ENCODE results near the gene FUZ. TPM values are rescaled to one million over a fixed set of nuclear protein-coding genes. Genes with fewer than 3 reads are reported as not detected.

The FUZ gene
- polyA plus RNA-seq, 1 donor from 2014 or later = 35.4 TPM

DNA sequence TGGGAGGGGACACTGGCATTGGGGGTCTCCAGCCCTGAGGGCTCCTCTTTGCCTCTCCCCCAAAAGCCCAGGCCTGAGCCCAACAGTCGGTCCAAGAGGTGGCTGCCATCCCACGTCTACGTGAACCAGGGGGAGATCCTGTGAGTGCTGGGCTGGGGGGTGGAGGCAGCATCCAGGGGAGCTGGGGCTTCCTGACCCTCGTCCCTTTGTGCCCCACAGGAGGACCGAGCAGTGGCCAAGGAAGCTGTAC, 44.7 kb upstream of the FUZ start:
- Histone ChIP-seq H3K9me2 (ENCODE audit: insufficient read depth, low read length) (no peaks in the 10 kb centered on the region), H3K27me3 (ENCODE audit: insufficient read depth, low read depth, low read length) (no peaks in the 10 kb centered on the region), H3K9ac (ENCODE audit: low read length) (no peak overlapping the region), H3F3A (ENCODE audit: insufficient read depth, low read length, poor library complexity, severe bottlenecking) (no peaks in the 10 kb centered on the region), H3K79me2 (replicated peaks; ENCODE audit: insufficient read depth, low read length) (peaks cover 24% of the 10 kb centered on the region), H3K4me2 (ENCODE audit: low read length) (no peak overlapping the region), H3K9me3 (ENCODE audit: low read length) (no peaks in the 10 kb centered on the region), H2AFZ (ENCODE audit: low read depth, low read length) (no peak overlapping the region), H4K20me1 (ENCODE audit: insufficient read depth) (peaks cover 35% of the 10 kb centered on the region), H3K27ac (ENCODE audit: low read length) (no peak overlapping the region), H3K4me3 (ENCODE audit: low read length) (no peak overlapping the region), H3K36me3 (ENCODE audit: insufficient read depth, low read length) (no peaks in the 10 kb centered on the region)
- no peak for TF ChIP-seq POLR2AphosphoS5 (IDR thresholded peaks at IDR 0.05)
- TF ChIP-seq, protein P1, sequence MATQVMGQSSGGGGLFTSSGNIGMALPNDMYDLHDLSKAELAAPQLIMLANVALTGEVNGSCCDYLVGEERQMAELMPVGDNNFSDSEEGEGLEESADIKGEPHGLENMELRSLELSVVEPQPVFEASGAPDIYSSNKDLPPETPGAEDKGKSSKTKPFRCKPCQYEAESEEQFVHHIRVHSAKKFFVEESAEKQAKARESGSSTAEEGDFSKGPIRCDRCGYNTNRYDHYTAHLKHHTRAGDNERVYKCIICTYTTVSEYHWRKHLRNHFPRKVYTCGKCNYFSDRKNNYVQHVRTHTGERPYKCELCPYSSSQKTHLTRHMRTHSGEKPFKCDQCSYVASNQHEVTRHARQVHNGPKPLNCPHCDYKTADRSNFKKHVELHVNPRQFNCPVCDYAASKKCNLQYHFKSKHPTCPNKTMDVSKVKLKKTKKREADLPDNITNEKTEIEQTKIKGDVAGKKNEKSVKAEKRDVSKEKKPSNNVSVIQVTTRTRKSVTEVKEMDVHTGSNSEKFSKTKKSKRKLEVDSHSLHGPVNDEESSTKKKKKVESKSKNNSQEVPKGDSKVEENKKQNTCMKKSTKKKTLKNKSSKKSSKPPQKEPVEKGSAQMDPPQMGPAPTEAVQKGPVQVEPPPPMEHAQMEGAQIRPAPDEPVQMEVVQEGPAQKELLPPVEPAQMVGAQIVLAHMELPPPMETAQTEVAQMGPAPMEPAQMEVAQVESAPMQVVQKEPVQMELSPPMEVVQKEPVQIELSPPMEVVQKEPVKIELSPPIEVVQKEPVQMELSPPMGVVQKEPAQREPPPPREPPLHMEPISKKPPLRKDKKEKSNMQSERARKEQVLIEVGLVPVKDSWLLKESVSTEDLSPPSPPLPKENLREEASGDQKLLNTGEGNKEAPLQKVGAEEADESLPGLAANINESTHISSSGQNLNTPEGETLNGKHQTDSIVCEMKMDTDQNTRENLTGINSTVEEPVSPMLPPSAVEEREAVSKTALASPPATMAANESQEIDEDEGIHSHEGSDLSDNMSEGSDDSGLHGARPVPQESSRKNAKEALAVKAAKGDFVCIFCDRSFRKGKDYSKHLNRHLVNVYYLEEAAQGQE (IDR thresholded peaks at IDR 0.05; ENCODE audit: borderline replicate concordance) = no peak
- TF ChIP-seq EZH2 (IDR thresholded peaks at IDR 0.05; ENCODE audit: borderline replicate concordance, insufficient read depth, low read length, poor library complexity, severe bottlenecking) = no peak
- no peak for TF ChIP-seq RAD21 (conservative IDR thresholded peaks at IDR 0.05)
- no peak for TF ChIP-seq EP300 (conservative IDR thresholded peaks at IDR 0.05; ENCODE audit: poor library complexity, severe bottlenecking)
- TF ChIP-seq MXI1 (conservative IDR thresholded peaks at IDR 0.05; ENCODE audit: poor library complexity, severe bottlenecking) = no peak
- TF ChIP-seq SMC3 (conservative IDR thresholded peaks at IDR 0.05; ENCODE audit: poor library complexity) = no peak
- no peak for TF ChIP-seq TAF1 (IDR thresholded peaks at IDR 0.05; ENCODE audit: low read depth)
- TF ChIP-seq, protein P2, sequence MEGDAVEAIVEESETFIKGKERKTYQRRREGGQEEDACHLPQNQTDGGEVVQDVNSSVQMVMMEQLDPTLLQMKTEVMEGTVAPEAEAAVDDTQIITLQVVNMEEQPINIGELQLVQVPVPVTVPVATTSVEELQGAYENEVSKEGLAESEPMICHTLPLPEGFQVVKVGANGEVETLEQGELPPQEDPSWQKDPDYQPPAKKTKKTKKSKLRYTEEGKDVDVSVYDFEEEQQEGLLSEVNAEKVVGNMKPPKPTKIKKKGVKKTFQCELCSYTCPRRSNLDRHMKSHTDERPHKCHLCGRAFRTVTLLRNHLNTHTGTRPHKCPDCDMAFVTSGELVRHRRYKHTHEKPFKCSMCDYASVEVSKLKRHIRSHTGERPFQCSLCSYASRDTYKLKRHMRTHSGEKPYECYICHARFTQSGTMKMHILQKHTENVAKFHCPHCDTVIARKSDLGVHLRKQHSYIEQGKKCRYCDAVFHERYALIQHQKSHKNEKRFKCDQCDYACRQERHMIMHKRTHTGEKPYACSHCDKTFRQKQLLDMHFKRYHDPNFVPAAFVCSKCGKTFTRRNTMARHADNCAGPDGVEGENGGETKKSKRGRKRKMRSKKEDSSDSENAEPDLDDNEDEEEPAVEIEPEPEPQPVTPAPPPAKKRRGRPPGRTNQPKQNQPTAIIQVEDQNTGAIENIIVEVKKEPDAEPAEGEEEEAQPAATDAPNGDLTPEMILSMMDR (IDR thresholded peaks at IDR 0.05; ENCODE audit: poor library complexity, severe bottlenecking) = no peak

DNA sequence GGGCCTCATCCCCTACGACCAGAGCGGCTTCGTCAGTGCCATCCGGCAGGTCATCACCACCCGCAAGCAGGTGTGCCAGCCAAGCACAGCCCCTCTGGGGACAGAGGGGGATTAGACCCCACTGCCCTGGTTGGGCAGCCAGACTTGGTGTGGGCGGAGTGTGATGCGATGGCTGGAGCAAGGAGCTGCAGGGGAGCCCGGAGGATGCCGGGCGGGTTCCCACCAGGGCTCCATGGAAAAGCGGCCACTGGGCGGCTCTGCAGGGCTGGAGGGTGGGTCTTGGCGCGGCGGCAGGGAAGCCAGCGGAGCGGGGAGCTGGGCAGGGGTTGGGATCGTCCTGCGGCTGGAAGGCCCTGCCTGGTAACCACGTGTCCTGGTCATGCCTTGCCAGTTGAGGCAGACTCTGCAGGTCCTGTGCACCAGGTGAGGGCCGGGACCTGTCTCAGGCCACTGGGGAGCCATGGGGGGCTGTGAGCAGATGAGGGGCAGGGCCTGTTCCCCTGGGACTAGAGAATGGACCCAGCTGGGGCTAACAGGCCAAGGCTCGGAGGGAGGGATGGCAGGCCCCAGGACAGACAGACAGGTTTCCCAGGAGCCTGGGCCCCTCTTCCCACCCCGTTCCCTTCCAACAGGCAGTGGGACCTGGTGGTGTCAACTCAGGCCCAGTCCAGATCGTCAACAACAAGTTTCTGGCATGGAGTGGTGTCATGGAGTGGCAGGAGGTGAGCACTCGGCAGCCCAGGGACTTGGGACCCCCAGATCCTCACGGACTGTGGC, 44.2 kb upstream of the FUZ start:
- Histone ChIP-seq H3K9me3 (ENCODE audit: low read length) (no peaks in the 10 kb centered on the region), H3F3A (ENCODE audit: insufficient read depth, low read length, poor library complexity, severe bottlenecking) (no peaks in the 10 kb centered on the region), H3K9me2 (ENCODE audit: insufficient read depth, low read length) (no peaks in the 10 kb centered on the region), H3K79me2 (replicated peaks; ENCODE audit: insufficient read depth, low read length) (peaks cover 29% of the 10 kb centered on the region), H3K36me3 (ENCODE audit: insufficient read depth, low read length) (no peaks in the 10 kb centered on the region), H3K4me3 (ENCODE audit: low read length) (no peak overlapping the region), H3K4me2 (ENCODE audit: low read length) (no peak overlapping the region), H3K27me3 (ENCODE audit: insufficient read depth, low read depth, low read length) (no peaks in the 10 kb centered on the region), H3K9ac (ENCODE audit: low read length) (no peak overlapping the region), H4K20me1 (ENCODE audit: insufficient read depth) (peaks cover 40% of the 10 kb centered on the region), H2AFZ (ENCODE audit: low read depth, low read length) (no peak overlapping the region), H3K27ac (ENCODE audit: low read length) (no peak overlapping the region)
- TF ChIP-seq RAD21 (conservative IDR thresholded peaks at IDR 0.05) = no peak
- no peak for TF ChIP-seq MXI1 (conservative IDR thresholded peaks at IDR 0.05; ENCODE audit: poor library complexity, severe bottlenecking)
- TF ChIP-seq POLR2AphosphoS5 (IDR thresholded peaks at IDR 0.05) = no peak
- TF ChIP-seq SMC3 (conservative IDR thresholded peaks at IDR 0.05; ENCODE audit: poor library complexity) = no peak
- no peak for TF ChIP-seq EZH2 (IDR thresholded peaks at IDR 0.05; ENCODE audit: borderline replicate concordance, insufficient read depth, low read length, poor library complexity, severe bottlenecking)

Measured in neural cell (in vitro differentiated cells).